Ishikawa (cell line): Measurements from ENCODE around the gene ASCL2.

Source experiments
- CEBPB ChIP-seq: IDR thresholded peaks from 2 replicates; pipeline ENCODE4 v1.6.1; 2012
- CREB1 ChIP-seq: IDR thresholded peaks from 2 replicates; pipeline ENCODE4 v1.6.1; 2012; ENCODE audit warnings: low read depth
- EGR1 ChIP-seq: IDR thresholded peaks from 2 replicates; pipeline ENCODE4 v1.6.1; 2012
- EP300 ChIP-seq: IDR thresholded peaks from 2 replicates; pipeline ENCODE4 v1.6.1; 2012; ENCODE audit warnings: borderline replicate concordance
- FOXM1 ChIP-seq: IDR thresholded peaks from 2 replicates; pipeline ENCODE4 v1.6.1; 2012; ENCODE audit warnings: low read depth, borderline replicate concordance
- NFIC ChIP-seq: IDR thresholded peaks from 2 replicates; pipeline ENCODE4 v1.6.1; 2012
- RAD21 ChIP-seq: IDR thresholded peaks from 2 replicates; pipeline ENCODE4 v1.6.1; 2012; ENCODE audit warnings: low read depth
- TAF1 ChIP-seq: IDR thresholded peaks from 2 replicates; pipeline ENCODE4 v1.6.1; 2012; ENCODE audit warnings: low read depth, mild to moderate bottlenecking
- TCF12 ChIP-seq: IDR thresholded peaks from 2 replicates; pipeline ENCODE4 v1.6.1; 2012; ENCODE audit warnings: low read depth
- TEAD4 ChIP-seq: IDR thresholded peaks from 2 replicates; pipeline ENCODE4 v1.6.1; 2012
- YY1 ChIP-seq: IDR thresholded peaks from 2 replicates; pipeline ENCODE4 v1.6.1; 2012; ENCODE audit warnings: low read depth
- ZBTB7A ChIP-seq: IDR thresholded peaks from 2 replicates; pipeline ENCODE4 v1.6.1; 2012; ENCODE audit warnings: low read depth
- TF ChIP-seq, protein P1 (sequence below): IDR thresholded peaks from 2 replicates; pipeline ENCODE4 v1.6.1; 2012
- TF ChIP-seq, protein P2 (sequence below): IDR thresholded peaks from 2 replicates; pipeline ENCODE4 v1.6.1; 2012
- TF ChIP-seq, protein P3 (sequence below): IDR thresholded peaks from 2 replicates; pipeline ENCODE4 v1.6.1; 2012; ENCODE audit warnings: low read depth, mild to moderate bottlenecking

ASCL2 gene

DNA sequence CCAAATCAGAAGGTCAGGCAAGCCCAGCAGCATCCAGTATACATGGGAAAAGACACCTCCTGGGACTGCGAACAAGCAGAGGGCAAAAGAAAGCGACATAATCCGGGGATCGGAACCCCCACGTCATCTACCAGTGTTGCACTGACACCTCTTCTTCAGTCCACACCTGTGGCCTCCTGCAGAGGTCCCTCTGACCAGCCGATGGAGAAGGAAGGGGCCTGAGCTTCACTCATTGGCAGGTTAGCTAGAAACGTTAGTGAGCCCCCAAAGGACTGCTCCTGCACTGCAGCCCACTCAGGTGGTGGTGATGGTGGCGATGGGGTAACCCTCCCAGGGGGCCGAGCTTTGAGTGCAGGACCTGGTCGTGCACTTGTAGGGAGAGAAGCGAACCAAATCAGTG is 22.1 kb downstream of the ASCL2 start:
- TF ChIP-seq, protein P1, sequence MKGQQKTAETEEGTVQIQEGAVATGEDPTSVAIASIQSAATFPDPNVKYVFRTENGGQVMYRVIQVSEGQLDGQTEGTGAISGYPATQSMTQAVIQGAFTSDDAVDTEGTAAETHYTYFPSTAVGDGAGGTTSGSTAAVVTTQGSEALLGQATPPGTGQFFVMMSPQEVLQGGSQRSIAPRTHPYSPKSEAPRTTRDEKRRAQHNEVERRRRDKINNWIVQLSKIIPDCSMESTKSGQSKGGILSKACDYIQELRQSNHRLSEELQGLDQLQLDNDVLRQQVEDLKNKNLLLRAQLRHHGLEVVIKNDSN = no peak
- TF ChIP-seq CREB1 (no peak), EP300 (no peak), TEAD4 (no peak)

DNA sequence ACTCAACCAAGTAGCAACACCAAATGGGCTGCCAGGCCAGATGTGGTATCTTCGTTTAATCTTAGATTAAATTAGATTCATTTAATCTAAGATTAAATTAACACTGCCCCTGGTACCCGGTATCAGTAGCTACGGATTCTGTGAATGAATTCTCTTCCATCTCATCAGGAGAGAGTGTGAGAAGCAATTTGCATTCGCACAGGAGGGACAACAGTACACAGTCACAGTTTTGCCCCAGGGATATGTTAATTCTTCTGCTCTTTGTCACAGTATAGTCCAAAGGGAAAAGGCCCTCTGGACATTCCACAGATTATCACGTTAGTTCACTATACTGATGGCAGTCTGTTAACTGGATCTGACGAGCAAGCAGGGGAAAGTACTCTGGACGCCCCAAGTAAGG is 22.9 kb downstream of the ASCL2 start:
- no peak for TF ChIP-seq CEBPB
- no peak for TF ChIP-seq RAD21
- TF ChIP-seq, protein P1 = no peak
- no peak for TF ChIP-seq NFIC
- TF ChIP-seq CREB1 = no peak
- TF ChIP-seq, protein P2, sequence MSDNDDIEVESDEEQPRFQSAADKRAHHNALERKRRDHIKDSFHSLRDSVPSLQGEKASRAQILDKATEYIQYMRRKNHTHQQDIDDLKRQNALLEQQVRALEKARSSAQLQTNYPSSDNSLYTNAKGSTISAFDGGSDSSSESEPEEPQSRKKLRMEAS = no peak
- no peak for TF ChIP-seq TCF12
- no peak for TF ChIP-seq EGR1
- no peak for TF ChIP-seq YY1

DNA sequence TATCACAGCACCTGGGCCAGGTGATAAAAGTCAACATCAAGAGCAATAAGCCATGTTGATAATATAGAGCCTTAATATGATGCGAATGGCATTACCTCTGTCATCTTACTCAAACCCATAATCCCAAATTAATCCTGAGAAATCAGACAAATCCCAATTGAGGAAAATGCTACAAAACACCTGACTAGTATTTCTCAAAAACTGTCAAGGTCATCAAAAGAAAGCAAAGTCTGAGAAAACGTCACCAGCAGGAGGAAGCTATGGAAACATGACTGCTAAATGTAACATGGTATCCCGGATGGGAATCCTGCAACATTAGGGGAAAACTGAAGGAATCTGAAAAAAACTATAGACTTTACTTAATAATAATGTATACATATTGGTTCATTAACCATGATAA is 29.6 kb downstream of the ASCL2 start:
- TF ChIP-seq, protein P1 = no peak
- TF ChIP-seq FOXM1 (no peak), TCF12 (no peak), YY1 (no peak)

DNA sequence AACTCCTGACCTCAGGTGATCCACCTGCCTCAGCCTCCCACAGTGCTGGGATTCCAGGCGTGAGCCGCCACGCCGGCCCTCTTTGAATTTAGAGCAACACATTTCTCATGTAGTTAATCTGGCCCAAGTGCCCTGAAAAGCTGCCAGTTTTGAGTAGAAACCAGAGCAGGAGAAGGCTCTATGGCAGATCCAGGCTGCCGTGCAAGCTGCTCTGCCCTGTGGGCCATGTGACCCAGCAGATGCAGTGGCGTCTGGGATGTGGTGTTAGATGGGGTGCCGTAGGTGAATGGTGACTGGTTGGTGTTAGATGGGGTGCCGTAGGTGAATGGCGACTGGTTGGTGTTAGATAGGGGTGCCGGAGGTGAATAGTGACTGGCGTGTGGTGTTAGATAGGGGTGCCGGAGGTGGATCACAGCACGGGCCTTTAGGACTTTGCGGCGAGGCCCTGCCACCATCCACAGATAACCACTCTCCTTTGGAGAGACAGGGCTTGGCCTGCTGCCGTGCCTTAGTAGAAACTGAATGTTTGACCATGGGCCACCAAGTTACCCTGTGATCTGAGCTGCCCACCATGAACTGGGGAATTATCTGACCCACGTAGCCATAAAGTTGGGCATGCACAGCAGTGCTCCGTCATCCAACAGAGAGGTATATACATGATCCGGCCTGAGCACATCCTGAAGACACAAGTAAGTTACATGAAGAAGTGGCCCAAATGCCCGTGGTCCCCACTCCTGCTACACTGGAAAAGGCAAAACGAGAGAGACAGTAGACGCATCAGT is 32.7 kb downstream of the ASCL2 start:
- TF ChIP-seq, protein P1 = no peak
- TF ChIP-seq TCF12 (no peak), TAF1 (no peak), TEAD4 (no peak), CREB1 (no peak), EP300 (no peak), RAD21 (no peak), FOXM1 (no peak), ZBTB7A (no peak), CEBPB (no peak), EGR1 (no peak), NFIC (no peak), YY1 (no peak)
- TF ChIP-seq, protein P3, sequence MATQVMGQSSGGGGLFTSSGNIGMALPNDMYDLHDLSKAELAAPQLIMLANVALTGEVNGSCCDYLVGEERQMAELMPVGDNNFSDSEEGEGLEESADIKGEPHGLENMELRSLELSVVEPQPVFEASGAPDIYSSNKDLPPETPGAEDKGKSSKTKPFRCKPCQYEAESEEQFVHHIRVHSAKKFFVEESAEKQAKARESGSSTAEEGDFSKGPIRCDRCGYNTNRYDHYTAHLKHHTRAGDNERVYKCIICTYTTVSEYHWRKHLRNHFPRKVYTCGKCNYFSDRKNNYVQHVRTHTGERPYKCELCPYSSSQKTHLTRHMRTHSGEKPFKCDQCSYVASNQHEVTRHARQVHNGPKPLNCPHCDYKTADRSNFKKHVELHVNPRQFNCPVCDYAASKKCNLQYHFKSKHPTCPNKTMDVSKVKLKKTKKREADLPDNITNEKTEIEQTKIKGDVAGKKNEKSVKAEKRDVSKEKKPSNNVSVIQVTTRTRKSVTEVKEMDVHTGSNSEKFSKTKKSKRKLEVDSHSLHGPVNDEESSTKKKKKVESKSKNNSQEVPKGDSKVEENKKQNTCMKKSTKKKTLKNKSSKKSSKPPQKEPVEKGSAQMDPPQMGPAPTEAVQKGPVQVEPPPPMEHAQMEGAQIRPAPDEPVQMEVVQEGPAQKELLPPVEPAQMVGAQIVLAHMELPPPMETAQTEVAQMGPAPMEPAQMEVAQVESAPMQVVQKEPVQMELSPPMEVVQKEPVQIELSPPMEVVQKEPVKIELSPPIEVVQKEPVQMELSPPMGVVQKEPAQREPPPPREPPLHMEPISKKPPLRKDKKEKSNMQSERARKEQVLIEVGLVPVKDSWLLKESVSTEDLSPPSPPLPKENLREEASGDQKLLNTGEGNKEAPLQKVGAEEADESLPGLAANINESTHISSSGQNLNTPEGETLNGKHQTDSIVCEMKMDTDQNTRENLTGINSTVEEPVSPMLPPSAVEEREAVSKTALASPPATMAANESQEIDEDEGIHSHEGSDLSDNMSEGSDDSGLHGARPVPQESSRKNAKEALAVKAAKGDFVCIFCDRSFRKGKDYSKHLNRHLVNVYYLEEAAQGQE = no peak
- TF ChIP-seq, protein P2 = no peak

DNA sequence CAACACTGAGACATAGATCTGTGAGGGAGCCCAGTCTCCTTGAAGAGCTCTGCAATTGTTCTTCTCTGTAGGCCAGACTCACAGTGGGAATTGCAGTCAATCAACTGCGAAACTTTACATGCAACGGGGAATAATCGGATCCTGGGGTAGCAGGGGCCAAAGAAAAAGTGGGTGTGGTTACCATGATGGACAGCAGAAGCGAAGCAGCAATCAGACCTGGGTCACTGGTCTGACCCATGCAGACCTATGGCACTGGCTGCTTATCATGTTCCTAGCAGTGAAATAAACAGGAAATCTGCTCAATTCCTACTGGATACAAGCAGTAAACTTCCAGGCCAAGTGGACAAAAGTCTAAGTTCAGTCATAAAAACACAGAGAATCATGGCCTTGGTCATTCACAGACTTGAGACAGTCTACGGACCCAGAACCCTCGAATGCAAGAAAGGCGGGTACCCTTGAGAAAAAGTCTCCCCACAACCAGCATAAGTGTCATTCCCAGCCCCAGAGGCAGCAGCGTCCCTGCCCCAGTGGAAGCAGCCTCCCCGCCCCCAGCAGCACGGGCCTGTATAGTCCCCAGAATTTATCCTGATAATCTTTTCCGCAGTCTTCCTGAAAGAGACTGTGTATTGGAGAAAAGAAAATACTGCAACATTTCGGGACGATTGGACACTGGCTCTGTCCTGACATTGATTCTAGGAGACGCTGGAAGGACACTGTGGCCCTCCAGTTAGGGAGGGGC is 34.6 kb downstream of the ASCL2 start:
- TF ChIP-seq EP300 (no peak), RAD21 (no peak), YY1 (no peak), TCF12 (no peak), TAF1 (no peak), CREB1 (no peak), CEBPB (no peak), FOXM1 (no peak)
- TF ChIP-seq, protein P2 = no peak
- TF ChIP-seq, protein P3 = no peak
